ENCODE data around the gene SUPV3L1.

DNA sequence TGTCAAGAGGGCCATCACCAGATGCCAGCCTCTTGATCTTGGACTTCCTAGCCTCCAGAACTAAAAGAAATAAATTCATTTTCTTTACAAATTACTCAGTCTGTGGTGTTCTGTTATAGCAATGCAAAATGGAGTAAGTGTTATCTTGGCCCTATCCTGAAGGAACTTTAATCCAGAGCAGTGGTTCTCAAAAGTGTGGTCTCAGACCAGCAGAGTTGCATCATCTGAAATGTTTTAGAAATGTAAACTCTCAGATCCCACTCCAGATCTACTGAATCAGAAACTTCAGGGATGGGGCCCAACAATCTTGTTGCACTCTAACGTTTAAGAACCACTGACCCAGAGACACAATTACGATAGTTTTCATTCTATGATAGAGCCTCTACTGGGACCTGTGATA is 3.2 kb upstream of the SUPV3L1 start:
- TF ChIP-seq, protein P1, sequence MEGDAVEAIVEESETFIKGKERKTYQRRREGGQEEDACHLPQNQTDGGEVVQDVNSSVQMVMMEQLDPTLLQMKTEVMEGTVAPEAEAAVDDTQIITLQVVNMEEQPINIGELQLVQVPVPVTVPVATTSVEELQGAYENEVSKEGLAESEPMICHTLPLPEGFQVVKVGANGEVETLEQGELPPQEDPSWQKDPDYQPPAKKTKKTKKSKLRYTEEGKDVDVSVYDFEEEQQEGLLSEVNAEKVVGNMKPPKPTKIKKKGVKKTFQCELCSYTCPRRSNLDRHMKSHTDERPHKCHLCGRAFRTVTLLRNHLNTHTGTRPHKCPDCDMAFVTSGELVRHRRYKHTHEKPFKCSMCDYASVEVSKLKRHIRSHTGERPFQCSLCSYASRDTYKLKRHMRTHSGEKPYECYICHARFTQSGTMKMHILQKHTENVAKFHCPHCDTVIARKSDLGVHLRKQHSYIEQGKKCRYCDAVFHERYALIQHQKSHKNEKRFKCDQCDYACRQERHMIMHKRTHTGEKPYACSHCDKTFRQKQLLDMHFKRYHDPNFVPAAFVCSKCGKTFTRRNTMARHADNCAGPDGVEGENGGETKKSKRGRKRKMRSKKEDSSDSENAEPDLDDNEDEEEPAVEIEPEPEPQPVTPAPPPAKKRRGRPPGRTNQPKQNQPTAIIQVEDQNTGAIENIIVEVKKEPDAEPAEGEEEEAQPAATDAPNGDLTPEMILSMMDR (IDR thresholded peaks at IDR 0.05; ENCODE audit: poor library complexity, severe bottlenecking) = no peak
- TF ChIP-seq POLR2AphosphoS5 (IDR thresholded peaks at IDR 0.05) = no peak
- TF ChIP-seq SMC3 (conservative IDR thresholded peaks at IDR 0.05; ENCODE audit: poor library complexity) = no peak
- no peak for TF ChIP-seq EZH2 (IDR thresholded peaks at IDR 0.05; ENCODE audit: borderline replicate concordance, insufficient read depth, low read length, poor library complexity, severe bottlenecking)
- no peak for TF ChIP-seq EP300 (conservative IDR thresholded peaks at IDR 0.05; ENCODE audit: poor library complexity, severe bottlenecking)
- TF ChIP-seq RAD21 (conservative IDR thresholded peaks at IDR 0.05) = no peak
- TF ChIP-seq, protein P2, sequence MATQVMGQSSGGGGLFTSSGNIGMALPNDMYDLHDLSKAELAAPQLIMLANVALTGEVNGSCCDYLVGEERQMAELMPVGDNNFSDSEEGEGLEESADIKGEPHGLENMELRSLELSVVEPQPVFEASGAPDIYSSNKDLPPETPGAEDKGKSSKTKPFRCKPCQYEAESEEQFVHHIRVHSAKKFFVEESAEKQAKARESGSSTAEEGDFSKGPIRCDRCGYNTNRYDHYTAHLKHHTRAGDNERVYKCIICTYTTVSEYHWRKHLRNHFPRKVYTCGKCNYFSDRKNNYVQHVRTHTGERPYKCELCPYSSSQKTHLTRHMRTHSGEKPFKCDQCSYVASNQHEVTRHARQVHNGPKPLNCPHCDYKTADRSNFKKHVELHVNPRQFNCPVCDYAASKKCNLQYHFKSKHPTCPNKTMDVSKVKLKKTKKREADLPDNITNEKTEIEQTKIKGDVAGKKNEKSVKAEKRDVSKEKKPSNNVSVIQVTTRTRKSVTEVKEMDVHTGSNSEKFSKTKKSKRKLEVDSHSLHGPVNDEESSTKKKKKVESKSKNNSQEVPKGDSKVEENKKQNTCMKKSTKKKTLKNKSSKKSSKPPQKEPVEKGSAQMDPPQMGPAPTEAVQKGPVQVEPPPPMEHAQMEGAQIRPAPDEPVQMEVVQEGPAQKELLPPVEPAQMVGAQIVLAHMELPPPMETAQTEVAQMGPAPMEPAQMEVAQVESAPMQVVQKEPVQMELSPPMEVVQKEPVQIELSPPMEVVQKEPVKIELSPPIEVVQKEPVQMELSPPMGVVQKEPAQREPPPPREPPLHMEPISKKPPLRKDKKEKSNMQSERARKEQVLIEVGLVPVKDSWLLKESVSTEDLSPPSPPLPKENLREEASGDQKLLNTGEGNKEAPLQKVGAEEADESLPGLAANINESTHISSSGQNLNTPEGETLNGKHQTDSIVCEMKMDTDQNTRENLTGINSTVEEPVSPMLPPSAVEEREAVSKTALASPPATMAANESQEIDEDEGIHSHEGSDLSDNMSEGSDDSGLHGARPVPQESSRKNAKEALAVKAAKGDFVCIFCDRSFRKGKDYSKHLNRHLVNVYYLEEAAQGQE (IDR thresholded peaks at IDR 0.05; ENCODE audit: borderline replicate concordance) = no peak
- TF ChIP-seq TAF1 (IDR thresholded peaks at IDR 0.05; ENCODE audit: low read depth) = no peak
